Measurements from ENCODE around the gene STAT3.
A peak's percentile ranks its signal among the peaks of the same experiment; 100 is the strongest.
"Not testable (repeated sequence)": the region's sequence is repeated elsewhere in the genome, so short reads cannot be mapped to it uniquely, and the experiment has no call there.

The STAT3 gene

DNA sequence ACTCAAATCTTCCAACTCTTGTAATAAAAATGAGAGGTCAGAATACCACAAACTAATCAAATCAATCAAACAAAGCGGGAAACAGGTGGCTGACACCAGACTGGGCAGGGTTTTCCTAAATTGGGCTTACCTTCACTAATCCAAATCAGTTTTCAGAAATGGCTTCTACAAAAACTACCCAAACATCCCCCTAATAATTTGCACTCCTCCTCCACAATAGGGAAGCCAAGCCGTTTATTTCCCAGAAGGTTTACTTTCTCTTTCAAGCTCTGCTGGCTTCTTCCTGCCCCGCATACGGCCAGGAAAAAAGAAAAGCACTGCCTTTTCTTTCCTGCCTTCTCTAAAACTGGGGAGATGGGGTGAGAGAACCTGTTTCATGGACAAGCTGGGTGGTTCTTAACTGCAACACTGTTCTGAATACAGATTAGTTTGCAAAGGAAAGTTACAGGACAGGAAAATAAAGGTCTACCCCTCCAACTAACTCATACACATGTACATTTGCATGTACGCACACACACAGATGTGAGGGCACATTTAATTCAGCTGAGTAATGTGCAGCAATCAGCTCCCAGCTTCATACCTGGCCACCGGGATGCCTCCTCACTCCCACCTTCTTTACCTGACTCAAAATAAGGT is 9.2 kb downstream of the STAT3 start:
- DNase-seq: peak; percentile 39

DNA sequence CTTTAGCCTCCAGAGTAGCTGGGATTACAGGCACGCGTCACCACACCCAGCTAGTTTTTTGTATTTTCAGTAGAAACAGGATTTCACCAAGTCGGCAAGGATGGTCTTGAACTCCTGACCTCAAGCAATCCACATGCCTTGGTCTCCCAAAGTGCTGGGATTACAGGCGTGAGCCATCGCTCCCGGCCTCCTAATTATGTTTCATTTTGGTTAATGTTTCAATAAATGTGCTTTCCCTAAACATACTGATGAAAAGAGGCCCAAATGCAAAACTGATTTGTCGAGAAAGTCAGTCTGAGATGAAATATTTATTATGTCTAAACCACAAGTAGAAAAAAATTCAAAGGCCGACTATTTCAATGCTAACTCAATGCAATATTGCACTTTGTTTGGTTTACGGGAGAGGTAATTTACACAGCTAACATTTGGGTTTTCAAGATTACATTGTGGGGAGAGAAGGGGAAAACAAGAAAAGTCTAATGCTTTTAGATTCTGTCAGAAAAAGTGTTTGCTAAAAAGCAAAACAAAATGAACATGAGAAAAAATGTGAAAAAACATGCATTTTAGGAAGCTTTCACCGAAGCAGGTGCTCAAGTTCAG is 9.8 kb downstream of the STAT3 start:
- DNase-seq: no peak

DNA sequence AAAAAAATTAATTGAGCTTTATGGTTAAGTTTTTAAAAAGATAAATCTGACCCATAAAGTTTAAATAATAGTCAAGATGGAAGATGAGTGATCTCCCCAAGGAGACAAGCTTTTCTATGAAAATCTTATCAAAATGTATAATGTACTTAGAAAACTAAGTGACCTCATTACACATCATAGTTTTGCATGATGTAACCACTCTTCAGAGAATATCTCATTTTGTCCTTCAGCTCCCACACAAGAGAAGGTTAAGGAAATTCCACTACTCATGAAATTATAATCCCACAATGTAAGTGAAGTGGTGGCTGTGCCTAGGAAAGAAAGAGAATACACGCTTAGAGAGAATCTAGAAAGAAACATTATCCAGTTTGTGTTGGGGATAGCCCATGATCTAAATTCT is 14.3 kb downstream of the STAT3 start:
- no peak for DNase-seq

GRCh38 chr17:42372142-42372541 is 16.1 kb downstream of the STAT3 start:
- DNase-seq: no peak

- peak; percentile 87 for DNase-seq
Measured at GRCh38 chr17:42368797-42369561, 19.3 kb downstream of the STAT3 start.

DNA sequence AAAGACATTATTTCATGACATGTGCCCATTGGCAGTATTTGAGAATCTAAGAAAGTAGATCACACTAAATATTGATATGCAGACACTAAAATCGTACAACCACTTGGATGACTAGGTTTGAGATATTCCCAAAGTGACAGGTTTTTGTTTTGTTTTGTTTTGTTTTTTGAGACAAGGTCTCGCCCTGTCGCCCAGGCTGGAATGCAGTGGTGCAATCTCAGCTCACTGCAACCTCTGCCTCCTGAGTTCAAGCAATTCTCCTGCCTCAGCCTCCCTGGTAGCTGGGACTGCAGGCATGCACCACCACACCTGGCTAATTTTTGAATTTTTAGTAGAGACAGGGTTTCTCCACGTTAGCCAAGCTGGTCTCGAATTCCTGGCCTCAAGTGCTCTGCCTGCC is 19.9 kb downstream of the STAT3 start:
- not testable (repeated sequence) for DNase-seq

GRCh38 chr17:42366176-42367023 is 21.8 kb downstream of the STAT3 start:
- DNase-seq: not testable (repeated sequence)

DNA sequence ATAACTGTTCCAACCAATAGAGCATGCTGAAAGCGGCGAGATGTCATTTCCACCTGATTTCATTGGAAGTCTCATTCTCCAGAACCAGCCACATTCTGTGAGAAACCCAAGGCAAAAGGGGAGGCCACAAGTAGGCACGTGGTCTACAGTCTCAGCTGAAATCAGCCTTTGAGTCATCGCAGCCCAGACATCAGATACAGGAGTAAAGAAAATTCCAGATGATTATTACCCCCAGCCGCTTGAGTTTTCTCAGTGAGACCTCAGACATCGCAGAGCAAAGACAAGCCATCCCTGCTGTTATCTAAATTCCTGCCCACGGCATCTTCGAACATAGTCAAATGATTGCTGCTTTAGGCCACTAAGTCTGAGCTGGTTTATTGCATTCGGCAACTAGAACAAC is 23.1 kb downstream of the STAT3 start:
- DNase-seq: peak; percentile 62

DNA sequence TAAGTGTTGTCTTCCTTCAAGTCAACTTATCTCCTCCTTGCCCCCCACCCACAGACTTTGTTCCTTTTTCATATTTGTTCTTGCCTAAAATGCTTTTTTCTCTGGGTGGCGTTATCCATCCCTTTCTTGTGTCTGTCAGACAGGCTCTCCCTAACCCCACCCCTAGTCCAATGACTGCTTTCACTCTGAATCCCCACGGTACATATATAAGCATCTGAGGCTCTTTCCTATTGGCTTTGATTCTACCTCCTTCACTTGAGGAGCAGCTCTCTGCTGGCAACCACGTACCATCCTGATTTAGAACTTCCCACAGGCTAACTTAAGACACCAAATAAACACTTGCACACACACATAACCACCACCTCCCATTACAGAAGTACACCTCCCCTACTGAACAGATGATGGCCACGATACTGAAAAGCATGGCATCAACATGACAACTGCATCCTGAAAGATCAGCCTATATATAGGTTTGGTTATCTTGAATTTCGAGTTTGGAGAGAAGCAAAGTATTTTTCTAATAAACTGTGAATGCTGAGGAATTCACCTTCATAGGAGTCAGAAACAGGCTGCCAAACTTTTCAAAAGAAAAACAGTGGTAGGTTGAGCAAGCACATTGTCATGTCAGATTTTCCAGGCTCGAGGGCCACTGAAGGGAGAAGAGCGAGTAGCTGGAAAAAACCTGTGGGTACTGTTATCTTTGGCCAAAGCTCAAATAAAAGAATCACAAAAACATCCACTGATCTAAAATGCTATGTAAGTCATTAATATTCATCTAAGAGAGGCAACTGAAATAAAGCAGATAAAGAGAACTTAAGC is 24.3 kb downstream of the STAT3 start:
- peak; percentile 66 for DNase-seq

GRCh38 chr17:42363231-42363630 is 25.0 kb downstream of the STAT3 start:
- DNase-seq: no peak

GRCh38 chr17:42362245-42362961 is 25.8 kb downstream of the STAT3 start:
- DNase-seq: no peak

GRCh38 chr17:42361781-42362186 is 26.5 kb downstream of the STAT3 start:
- no peak for DNase-seq

GRCh38 chr17:42360388-42360787 is 27.9 kb downstream of the STAT3 start:
- not testable (repeated sequence) for DNase-seq

DNA sequence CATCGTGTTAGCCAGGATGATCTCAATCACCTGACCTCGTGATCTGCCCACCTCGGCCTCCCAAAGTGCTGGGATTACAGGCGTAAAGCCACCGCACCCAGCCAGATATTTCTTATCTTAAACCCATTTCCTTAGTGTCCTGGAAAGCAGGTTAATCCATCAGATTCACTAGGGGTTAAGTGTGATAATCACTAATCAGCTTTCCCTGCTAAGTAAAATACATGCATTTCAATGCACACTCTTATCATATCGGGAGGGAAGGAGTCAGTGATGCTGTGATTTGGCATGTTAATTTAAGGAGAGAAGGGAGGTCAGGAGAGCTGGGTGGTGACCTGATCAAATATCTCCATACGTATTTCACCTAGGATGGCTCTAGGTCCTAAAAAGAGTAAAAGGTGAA is 29.1 kb downstream of the STAT3 start:
- no peak for DNase-seq

DNA sequence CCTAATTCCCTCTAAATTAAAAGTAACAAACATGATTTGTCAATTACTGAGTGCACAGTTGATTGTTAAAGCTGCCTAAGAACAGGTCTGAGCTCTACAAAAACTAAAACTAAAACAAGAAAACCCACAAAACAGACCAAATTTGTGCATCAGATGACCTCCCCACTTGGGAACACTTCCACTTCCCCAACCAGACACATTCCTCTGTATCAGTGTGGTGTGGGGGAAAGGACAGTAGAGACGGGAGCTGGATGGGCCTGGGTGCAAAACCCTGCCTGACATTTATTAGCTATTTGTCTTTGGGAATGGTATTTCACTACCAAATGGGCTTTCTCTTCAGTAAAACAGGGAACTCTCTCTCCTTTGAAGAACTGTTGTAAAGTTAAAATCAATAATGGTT is 29.8 kb downstream of the STAT3 start:
- DNase-seq: no peak

DNA sequence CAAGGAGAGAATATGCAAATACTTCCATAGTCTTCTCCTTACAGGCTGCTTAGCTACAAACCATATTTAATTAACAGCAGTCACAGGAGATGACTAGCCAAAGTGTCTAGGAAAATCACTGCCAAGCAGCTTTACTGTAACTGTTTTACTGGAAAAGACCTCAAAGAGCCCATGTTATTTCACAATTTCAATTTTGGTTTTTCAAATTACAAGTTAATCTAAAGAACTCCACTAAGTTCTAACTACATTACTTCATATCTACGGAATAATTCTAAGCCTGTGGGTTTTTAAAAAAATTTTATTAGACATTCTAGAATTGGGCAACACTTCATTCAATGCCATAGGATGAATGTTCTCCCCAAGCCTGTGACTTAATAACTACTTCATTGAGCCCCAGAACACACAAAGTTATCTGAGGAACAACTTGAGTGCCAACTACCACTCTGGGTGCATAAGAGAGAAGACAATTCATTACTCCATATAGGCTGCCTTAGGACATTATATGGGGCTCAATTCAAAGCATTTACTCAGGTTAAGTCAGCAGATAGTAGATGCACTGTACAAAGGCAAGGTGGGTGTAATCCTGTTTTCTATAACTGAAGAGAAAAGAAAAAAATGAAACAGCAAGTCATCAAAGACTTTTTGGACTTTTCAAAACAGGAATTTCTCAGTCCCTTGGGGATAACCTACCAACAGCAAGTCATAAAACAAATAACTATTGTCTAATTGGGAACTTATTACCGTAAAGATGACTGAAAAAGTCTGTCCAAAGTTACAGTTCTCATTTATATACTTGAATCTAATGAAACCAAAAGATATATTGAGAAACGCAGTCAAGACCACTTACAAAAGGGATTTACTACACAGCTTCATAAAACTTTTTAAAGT is 33.0 kb downstream of the STAT3 start:
- no peak for DNase-seq

GRCh38 chr17:42348104-42348503 is 40.1 kb downstream of the STAT3 start:
- DNase-seq: no peak

- no peak for DNase-seq
Measured at GRCh38 chr17:42347606-42348005, 40.6 kb downstream of the STAT3 start.

DNA sequence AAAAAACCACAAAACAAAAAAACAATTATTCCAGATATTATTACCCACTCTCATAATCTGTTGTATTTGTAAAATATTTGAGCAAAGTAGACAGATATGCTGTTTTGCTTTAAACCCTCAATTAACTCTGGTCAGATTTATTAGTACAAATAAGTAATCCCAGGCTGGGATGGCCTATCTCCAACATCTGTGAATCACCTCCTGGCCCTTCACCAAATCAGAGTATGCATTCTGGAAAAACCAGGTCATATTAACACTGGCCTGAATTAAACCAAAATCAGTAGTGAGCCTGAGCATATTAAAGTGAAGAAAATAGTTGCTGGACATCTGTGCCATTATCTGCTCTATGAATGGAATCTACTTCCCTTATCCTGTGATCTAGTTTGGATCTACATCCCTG is 41.0 kb downstream of the STAT3 start:
- no peak for DNase-seq

DNA sequence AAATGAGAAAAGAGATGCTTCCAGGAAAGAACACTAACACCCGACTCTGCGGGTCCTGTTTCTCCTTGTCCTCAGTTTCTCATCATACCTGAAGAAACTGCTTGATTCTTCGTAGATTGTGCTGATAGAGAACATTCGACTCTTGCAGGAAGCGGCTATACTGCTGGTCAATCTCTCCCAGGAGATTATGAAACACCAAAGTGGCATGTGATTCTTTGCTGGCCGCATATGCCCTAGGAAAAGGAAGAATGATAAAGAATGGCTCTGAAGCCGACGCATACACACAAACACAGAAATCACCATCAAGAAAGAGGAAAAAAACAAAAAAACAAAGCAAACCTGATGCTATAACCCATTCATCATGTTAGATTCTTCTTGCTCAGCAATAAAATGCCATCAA is 41.8 kb downstream of the STAT3 start:
- DNase-seq: no peak

Data from hematopoietic multipotent progenitor cell treated with erythropoietin and hydrocortisone succinate and interleukin-3 and kit ligand, for 6 days (in vitro differentiated cells).